Testis (tissue), 2 donors: ENCODE data around the gene ALOX15B.

Experiments used
- POLR2A ChIP-seq: fragments of 450-650 bp; IDR thresholded peaks from one replicate; pipeline ENCODE4 v1.6.1; 2017; ENCODE audit warnings: antibody characterized with exemption, mild to moderate bottlenecking, moderate library complexity
- TF ChIP-seq, protein P1 (sequence below), 3 experiments: fragments of 450-650 bp in 2 of 3; fragments of 200-600 bp in 1 of 3; sonication (generic) in 1 of 3; IDR thresholded peaks; one replicate each; pipeline ENCODE4 v1.5.1; 2016 to 2019; ENCODE audit warnings: antibody characterized with exemption in 3 of 3, mild to moderate bottlenecking in 2 of 3, moderate library complexity in 1 of 3

DNA sequence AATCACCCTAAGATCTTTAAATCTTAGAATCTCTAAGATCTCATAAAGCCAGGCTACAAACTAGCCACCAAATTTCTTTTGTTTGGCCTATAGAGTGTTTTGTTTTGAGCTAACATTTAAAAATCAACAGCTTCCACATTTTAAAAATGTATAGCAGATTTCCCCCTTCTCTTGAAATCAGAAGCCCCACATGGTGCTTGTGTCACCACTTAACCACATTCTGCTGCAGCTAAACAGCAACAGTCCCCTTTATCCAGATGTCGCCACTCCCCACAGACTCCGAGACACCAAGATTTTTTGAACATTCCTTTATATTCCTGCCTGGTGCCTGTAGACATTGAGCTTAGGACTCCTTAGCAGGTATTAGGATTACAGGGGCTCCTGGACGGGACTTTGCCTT, 20.4 kb upstream of the ALOX15B start:
- TF ChIP-seq POLR2A: no peak
- TF ChIP-seq, protein P1, sequence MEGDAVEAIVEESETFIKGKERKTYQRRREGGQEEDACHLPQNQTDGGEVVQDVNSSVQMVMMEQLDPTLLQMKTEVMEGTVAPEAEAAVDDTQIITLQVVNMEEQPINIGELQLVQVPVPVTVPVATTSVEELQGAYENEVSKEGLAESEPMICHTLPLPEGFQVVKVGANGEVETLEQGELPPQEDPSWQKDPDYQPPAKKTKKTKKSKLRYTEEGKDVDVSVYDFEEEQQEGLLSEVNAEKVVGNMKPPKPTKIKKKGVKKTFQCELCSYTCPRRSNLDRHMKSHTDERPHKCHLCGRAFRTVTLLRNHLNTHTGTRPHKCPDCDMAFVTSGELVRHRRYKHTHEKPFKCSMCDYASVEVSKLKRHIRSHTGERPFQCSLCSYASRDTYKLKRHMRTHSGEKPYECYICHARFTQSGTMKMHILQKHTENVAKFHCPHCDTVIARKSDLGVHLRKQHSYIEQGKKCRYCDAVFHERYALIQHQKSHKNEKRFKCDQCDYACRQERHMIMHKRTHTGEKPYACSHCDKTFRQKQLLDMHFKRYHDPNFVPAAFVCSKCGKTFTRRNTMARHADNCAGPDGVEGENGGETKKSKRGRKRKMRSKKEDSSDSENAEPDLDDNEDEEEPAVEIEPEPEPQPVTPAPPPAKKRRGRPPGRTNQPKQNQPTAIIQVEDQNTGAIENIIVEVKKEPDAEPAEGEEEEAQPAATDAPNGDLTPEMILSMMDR (IDR thresholded peaks at IDR 0.05): no peak
